PC-3 (cell line): ENCODE results near the gene HINFP.

ENCODE experiments used
- EZH2 ChIP-seq: fragments of 300-600 bp; sonication (generic); IDR thresholded peaks from one replicate; pipeline ENCODE4 v1.6.1; 2017; ENCODE audit warnings: antibody characterized with exemption, mild to moderate bottlenecking, low read length; ENCODE audit not compliant: unreplicated experiment
- EZH2phosphoT487 ChIP-seq: fragments of 300-600 bp; sonication (generic); IDR thresholded peaks from 2 replicates; pipeline ENCODE4 v1.6.1; 2018; ENCODE audit warnings: mild to moderate bottlenecking, antibody characterized with exemption, low read length, borderline replicate concordance
- TF ChIP-seq, protein P1 (sequence below): fragments of 300-600 bp; sonication (generic); conservative IDR thresholded peaks from 2 replicates; pipeline ENCODE4 v1.5.1; 2017; ENCODE audit warnings: antibody characterized with exemption, low read depth, mild to moderate bottlenecking, low read length

DNA sequence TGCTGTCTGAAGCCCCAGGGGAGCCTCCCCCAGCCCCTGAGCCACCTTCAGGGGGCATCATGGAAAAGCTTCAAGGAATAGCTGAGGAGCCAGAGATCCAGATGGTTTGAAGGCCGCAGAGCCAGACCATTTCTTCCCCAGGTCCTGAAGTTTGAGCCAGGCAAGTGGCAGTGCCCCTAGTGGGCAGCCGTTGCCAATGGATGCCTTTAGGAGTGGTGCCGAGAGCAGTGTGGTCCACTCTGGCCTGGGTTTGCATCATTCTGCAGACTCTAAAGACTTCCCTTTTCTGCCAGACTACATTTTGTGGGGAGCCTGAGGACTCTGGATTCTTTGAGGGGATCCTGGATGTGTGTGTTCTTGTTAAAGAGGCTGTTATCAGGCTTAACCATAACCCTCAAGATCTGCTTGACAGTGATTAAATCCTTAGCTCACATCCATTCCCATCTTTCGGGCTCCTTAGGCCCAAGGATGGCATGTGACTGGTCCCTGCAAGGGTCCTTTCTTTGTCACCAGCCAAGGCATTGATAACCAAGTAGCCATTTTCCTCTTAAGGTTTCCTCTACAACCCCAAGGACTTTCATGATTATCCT lies 13.1 kb downstream of the HINFP start:
- no peak for TF ChIP-seq EZH2
- TF ChIP-seq, protein P1, sequence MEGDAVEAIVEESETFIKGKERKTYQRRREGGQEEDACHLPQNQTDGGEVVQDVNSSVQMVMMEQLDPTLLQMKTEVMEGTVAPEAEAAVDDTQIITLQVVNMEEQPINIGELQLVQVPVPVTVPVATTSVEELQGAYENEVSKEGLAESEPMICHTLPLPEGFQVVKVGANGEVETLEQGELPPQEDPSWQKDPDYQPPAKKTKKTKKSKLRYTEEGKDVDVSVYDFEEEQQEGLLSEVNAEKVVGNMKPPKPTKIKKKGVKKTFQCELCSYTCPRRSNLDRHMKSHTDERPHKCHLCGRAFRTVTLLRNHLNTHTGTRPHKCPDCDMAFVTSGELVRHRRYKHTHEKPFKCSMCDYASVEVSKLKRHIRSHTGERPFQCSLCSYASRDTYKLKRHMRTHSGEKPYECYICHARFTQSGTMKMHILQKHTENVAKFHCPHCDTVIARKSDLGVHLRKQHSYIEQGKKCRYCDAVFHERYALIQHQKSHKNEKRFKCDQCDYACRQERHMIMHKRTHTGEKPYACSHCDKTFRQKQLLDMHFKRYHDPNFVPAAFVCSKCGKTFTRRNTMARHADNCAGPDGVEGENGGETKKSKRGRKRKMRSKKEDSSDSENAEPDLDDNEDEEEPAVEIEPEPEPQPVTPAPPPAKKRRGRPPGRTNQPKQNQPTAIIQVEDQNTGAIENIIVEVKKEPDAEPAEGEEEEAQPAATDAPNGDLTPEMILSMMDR = peak; percentile 84
- no peak for TF ChIP-seq EZH2phosphoT487
